ENCODE data around the gene CCDC9. TPM values are rescaled to one million over a fixed set of nuclear protein-coding genes. Genes with fewer than 3 reads are reported as not detected.

The CCDC9 gene
- total RNA-seq, 1 donor from 2014 or later: 37.5 TPM

DNA sequence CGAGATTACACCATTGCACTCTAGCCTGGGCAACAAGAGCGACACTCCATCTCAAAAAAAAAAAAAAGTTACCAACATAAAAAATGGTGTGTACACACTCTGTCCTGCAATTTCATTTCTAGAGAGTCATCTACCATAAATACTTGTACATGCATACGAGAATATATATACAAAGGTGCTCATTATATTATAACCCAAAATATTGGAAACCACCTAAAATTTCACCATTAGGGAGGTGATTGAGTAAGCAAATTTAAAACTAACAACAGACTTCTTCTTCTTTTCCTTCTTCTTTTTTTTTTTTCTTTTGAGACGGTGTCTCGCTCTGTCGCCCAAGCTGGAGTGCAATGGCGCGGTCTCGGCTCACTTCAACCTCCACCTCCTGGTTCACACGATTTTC lies 45.9 kb downstream of the CCDC9 start:
- Mint-ChIP-seq H3K9me3 (no peaks in the 10 kb centered on the region), H3K4me1 (ENCODE audit: low read depth) (peaks cover 8% of the 10 kb centered on the region), H3K4me3 (ENCODE audit: low read depth) (no peak overlapping the region), H3K36me3 (ENCODE audit: low read depth) (no peaks in the 10 kb centered on the region), H3K27me3 (ENCODE audit: low read depth) (peaks cover 9% of the 10 kb centered on the region), H3K27ac (no peak overlapping the region)
- intact Hi-C loops (cut with micrococcal nuclease): no loop called here
- no peak for DNase-seq (ENCODE audit: low spot score)

DNA sequence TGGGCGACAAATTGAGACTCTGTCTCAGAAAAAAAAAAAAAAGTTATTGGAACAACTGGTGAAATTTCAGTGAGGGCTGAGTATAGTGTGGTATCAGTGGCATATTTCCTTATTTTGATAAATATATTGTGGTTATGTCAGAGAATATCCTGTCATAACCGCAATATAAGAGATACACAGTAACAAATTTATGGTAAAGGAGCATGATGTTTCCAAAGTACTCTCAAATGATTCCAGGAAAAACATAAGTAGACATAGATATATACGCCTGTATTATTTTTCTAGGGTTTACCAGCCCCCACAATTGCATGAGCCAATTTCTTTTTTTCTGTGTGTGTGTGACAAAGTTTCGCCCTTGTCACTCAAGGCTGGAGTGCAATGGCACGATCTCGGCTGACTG lies 47.6 kb downstream of the CCDC9 start:
- no peaks in the 10 kb centered on the region for H3K9me3 Mint-ChIP-seq
- DNase-seq (ENCODE audit: low spot score): no peak
- H3K27ac Mint-ChIP-seq: no peak overlapping the region
- no peaks in the 10 kb centered on the region for H3K36me3 Mint-ChIP-seq (ENCODE audit: low read depth)
- no peak overlapping the region for H3K4me3 Mint-ChIP-seq (ENCODE audit: low read depth)
- peaks cover 9% of the 10 kb centered on the region for H3K27me3 Mint-ChIP-seq (ENCODE audit: low read depth)
- peaks cover 8% of the 10 kb centered on the region for H3K4me1 Mint-ChIP-seq (ENCODE audit: low read depth)
- intact Hi-C loops (cut with micrococcal nuclease): no loop called here

DNA sequence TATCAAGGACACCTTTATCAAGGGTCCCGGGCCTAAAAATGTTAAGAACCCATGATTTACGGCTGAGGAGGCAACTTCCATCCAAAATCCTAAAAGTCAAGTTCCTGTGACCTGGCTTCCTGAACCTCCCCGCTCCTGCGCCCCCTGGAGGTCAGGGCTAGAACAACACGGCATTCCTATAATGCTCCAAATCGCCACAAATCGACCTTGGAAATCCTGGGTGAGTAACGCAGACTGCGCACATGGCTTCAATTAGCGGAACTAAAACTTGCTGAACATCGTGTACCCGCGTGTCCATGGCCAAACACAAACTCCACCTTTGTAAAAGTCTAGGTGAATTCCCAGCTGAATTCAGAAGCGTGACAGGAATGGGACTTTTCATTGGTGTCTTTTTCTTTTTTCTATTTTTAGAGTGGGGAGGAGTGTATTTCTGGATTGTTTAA lies 49.0 kb downstream of the CCDC9 start:
- H3K36me3 Mint-ChIP-seq (ENCODE audit: low read depth): no peaks in the 10 kb centered on the region
- intact Hi-C loops (cut with micrococcal nuclease): no loop called here

DNA sequence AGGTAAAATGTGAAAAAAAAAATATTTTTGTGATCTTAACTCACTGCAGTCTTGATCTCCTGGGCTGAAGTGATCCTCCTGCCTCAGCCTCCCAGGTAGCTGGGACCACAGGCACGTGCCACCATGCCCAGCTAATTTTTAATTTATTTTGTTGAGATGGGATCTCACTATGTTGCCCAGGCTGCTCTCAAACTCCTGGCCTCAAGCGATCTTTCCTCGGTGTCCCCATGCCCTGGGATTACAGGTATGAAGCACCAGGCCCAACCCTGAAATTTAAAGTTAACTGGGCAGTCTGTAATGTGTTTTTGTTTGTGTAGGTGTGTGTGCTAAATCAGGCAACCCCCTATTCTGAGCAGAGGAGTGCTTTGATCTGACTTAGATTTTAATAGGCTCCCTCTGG lies 50.0 kb downstream of the CCDC9 start:
- Mint-ChIP-seq H3K36me3 (ENCODE audit: low read depth) (no peaks in the 10 kb centered on the region), H3K9me3 (no peaks in the 10 kb centered on the region), H3K4me1 (ENCODE audit: low read depth) (peaks cover 4% of the 10 kb centered on the region), H3K27me3 (ENCODE audit: low read depth) (peaks cover 9% of the 10 kb centered on the region), H3K4me3 (ENCODE audit: low read depth) (no peak overlapping the region), H3K27ac (no peak overlapping the region)
- no peak for DNase-seq (ENCODE audit: low spot score)
- intact Hi-C loops (cut with micrococcal nuclease): no loop called here

More for the DNA sequence above, 49.0 kb downstream of the CCDC9 start:
- Mint-ChIP-seq H3K9me3 (no peaks in the 10 kb centered on the region), H3K27me3 (ENCODE audit: low read depth) (peaks cover 9% of the 10 kb centered on the region), H3K4me1 (ENCODE audit: low read depth) (peaks cover 7% of the 10 kb centered on the region), H3K4me3 (ENCODE audit: low read depth) (no peak overlapping the region), H3K27ac (no peak overlapping the region)
- DNase-seq (ENCODE audit: low spot score): peak; percentile 22

DNA sequence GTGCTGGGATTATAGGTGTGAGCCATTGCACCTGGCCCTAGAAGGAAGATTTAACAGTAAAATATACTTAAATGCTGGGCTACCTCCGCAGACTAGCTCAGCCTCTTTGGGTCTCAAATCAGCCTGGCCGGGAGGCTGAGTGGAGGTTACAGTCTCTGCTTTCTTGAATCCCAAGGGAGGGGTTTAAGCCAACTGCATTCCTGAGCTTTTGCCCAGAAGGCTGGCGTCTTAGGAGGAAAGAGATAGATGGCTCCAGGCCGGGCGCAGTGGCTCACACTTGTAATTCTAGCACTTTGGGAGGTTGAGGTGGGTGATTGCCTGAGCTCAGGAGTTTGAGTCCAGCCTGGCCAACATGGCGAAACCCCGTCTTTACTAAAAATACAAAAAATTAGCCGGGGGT lies 52.7 kb downstream of the CCDC9 start:
- H3K4me1 Mint-ChIP-seq (ENCODE audit: low read depth): peaks cover 4% of the 10 kb centered on the region
- H3K36me3 Mint-ChIP-seq (ENCODE audit: low read depth): no peaks in the 10 kb centered on the region
- H3K9me3 Mint-ChIP-seq: no peaks in the 10 kb centered on the region
- no peak overlapping the region for H3K27ac Mint-ChIP-seq
- intact Hi-C loops (cut with micrococcal nuclease): no loop called here
- H3K4me3 Mint-ChIP-seq (ENCODE audit: low read depth): no peak overlapping the region
- H3K27me3 Mint-ChIP-seq (ENCODE audit: low read depth): peaks cover 9% of the 10 kb centered on the region
- DNase-seq (ENCODE audit: low spot score): no peak

DNA sequence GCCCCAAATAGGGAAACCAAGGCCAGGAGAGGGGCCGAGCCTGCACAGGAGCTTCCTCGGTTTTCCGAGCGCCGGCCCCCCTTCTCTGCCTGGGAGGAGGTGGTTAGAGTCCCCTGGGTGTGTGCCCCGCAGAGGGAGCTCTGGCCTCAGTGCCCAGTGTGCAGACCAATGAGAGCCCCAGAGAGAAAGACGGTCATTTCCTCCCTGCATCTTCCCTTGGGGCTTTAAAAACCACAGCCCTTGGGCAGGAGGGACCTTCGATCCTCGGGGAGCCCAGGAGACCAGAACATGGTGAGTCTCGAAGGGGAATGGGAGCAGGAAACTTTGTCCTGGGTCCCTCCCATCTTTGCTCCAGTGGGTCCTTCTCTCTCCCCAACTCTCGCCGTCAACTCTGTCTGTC lies 53.3 kb downstream of the CCDC9 start, which contains the start of gene C5AR1:
TSS of gene C5AR1 (plus strand) at position 254 of the 400 bp plus-strand sequence. CDS start at position 289, 35 bp downstream.
- H3K4me3 Mint-ChIP-seq (ENCODE audit: low read depth): no peak within 1 kb of the TSS
- no peak within 1 kb of the TSS for H3K27ac Mint-ChIP-seq
- intact Hi-C loops (cut with micrococcal nuclease): no loop called here
- peaks cover 9% of the 10 kb centered on the region for H3K27me3 Mint-ChIP-seq (ENCODE audit: low read depth)
- no peaks in the 10 kb centered on the region for H3K36me3 Mint-ChIP-seq (ENCODE audit: low read depth)
- H3K9me3 Mint-ChIP-seq: no peaks in the 10 kb centered on the region
- no peak for DNase-seq (ENCODE audit: low spot score)
- peaks cover 4% of the 10 kb centered on the region for H3K4me1 Mint-ChIP-seq (ENCODE audit: low read depth)

DNA sequence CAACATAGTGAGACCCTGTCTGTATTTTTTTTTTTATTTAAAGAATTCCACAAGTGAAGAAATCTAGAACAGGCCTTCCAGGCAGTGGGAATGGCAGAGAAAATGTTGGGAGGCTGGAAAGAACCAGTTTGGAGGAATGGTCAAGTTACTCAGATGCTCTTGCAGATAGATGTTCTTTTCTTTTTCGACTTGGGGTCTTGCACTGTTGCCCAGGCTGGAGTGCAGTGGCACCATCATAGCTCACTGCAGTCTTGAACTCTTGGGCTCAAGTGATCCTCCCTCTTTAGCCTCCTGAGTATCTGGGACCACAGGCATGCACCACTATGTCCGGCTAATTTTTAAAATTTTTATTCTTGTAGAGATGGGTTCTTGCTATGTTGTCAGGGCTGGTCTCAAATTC lies 54.0 kb downstream of the CCDC9 start:
- no peak for DNase-seq (ENCODE audit: low spot score)
- H3K9me3 Mint-ChIP-seq: no peaks in the 10 kb centered on the region
- peaks cover 6% of the 10 kb centered on the region for H3K27me3 Mint-ChIP-seq (ENCODE audit: low read depth)
- no peaks in the 10 kb centered on the region for H3K36me3 Mint-ChIP-seq (ENCODE audit: low read depth)
- intact Hi-C loops (cut with micrococcal nuclease): no loop called here
- H3K27ac Mint-ChIP-seq: no peak overlapping the region
- peaks cover 4% of the 10 kb centered on the region for H3K4me1 Mint-ChIP-seq (ENCODE audit: low read depth)
- H3K4me3 Mint-ChIP-seq (ENCODE audit: low read depth): no peak overlapping the region

DNA sequence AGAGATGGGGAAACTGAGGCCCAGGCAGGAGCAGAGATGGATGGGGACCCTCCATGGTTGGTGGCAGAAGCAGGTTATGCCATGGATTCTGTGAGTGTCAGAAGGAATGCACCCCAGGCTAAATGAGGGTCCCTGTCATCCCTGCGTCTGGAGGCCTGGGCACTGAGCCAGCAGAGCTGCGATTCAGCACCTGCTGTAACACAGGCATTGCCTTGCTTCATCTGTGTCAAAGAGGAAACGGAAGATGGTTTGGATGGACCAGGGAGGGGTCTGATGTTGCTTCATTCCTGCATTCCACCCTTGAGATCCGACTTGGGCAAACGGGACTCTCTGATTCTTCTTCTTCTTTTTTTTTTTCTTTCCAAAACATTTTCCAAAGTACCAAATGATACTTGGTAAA lies 54.5 kb downstream of the CCDC9 start:
- Mint-ChIP-seq H3K36me3 (ENCODE audit: low read depth) (no peaks in the 10 kb centered on the region), H3K4me1 (ENCODE audit: low read depth) (peaks cover 2% of the 10 kb centered on the region), H3K4me3 (ENCODE audit: low read depth) (no peak overlapping the region), H3K27me3 (ENCODE audit: low read depth) (peaks cover 4% of the 10 kb centered on the region), H3K27ac (no peak overlapping the region), H3K9me3 (no peaks in the 10 kb centered on the region)
- no peak for DNase-seq (ENCODE audit: low spot score)
- intact Hi-C loops (cut with micrococcal nuclease): no loop called here

DNA sequence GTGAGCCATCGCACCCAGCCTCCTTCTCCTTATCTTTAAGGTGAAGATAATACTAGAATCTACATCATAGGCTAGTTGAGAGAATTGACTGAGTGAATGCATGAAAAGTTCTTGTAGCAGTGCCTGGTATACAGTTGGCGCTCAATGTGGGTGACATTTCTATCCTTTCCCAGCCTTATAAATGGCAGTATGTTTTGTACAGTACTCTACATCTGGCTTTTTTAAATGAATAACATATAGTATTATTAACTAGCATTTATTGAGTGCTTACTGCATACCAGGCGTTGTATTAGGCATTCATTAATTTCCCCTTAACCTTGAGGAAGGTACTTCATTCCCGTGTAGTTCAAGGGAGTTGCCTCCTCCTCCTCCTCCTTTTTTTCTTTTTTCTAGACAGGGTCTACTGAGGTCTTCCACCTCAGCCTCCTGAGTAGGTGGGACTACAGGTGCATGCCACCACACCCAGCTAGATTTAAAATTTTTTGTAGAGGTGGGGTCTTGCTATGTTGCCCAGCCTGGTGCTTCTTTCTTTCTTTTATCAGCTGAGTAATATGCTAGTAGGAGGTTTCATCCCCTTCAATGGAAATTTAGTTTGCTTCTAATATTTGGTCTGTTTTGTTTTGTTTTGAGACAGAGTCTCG lies 56.2 kb downstream of the CCDC9 start:
- Mint-ChIP-seq H3K9me3 (no peaks in the 10 kb centered on the region), H3K4me1 (ENCODE audit: low read depth) (peaks cover 2% of the 10 kb centered on the region), H3K4me3 (ENCODE audit: low read depth) (no peak overlapping the region), H3K36me3 (ENCODE audit: low read depth) (no peaks in the 10 kb centered on the region), H3K27me3 (ENCODE audit: low read depth) (peaks cover 2% of the 10 kb centered on the region), H3K27ac (no peak overlapping the region)
- no peak for DNase-seq (ENCODE audit: low spot score)
- intact Hi-C loops (cut with micrococcal nuclease): no loop called here

DNA sequence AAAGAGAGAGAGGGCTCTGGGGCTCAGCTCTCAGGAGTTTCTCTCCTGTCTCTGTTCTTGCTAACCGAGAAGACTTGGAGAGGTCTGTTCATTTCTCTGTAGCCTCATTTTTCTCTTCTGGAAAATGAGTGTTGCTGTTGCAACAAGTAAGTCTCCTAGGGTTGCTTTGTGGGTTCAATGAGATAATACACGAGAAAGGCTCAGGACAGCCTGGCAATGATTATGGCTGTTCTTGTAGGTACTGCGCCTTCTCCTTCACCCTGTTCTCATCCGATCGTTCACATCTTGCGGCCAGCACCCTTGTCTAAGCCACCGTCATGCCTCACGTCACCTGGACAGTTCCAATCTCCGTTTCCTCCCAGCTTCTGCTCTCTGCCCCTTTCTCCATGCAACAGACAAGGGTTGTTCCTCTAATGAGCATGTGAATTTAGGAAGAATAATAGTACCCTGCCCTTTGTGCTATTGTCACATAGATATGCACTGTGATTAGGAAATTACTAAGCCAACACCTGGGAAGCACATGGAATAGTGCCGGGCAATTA lies 57.5 kb downstream of the CCDC9 start:
- H3K4me3 Mint-ChIP-seq (ENCODE audit: low read depth): no peak overlapping the region
- no peaks in the 10 kb centered on the region for H3K36me3 Mint-ChIP-seq (ENCODE audit: low read depth)
- peaks cover 2% of the 10 kb centered on the region for H3K4me1 Mint-ChIP-seq (ENCODE audit: low read depth)
- H3K27ac Mint-ChIP-seq: no peak overlapping the region
- no peaks in the 10 kb centered on the region for H3K9me3 Mint-ChIP-seq
- DNase-seq (ENCODE audit: low spot score): no peak
- intact Hi-C loops (cut with micrococcal nuclease): no loop called here
- H3K27me3 Mint-ChIP-seq (ENCODE audit: low read depth): peaks cover 2% of the 10 kb centered on the region

DNA sequence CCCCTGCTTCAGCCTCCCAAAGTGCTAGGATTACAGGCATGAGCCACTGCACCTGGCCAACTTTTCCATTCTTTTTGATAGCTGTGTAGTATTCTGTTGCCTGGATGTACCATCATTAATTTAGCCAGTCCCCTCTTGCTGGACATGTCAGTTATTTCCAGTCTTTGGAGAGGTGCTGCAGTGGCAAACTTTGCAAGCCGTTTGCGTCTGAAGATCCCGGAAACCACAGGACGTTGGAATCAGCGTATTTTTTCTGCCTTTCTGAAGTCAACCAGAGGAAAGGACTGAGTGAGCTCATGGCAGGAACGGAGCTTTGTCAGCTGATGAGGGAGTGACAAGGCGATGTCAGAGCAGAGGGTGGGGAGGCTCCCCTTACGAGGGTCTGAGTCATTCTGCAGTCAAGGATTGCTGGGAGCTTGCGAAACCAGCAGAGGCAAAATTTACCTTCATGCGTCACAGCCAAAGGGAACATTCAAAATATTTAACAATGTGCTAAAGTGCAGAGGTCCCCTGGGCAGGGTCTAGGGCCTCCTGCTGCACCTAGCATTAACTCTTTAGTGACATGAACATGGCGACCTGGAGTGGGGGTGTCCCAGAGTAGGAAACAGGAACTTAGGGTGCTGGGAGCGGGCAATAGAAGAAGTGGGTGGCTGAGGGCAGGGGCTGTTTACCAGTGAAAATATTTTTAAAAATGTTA lies 58.9 kb downstream of the CCDC9 start:
- H3K36me3 Mint-ChIP-seq (ENCODE audit: low read depth): no peaks in the 10 kb centered on the region
- DNase-seq (ENCODE audit: low spot score): no peak
- H3K4me3 Mint-ChIP-seq (ENCODE audit: low read depth): no peak overlapping the region
- H3K27me3 Mint-ChIP-seq (ENCODE audit: low read depth): peaks cover 2% of the 10 kb centered on the region
- H3K4me1 Mint-ChIP-seq (ENCODE audit: low read depth): peaks cover 2% of the 10 kb centered on the region
- no peaks in the 10 kb centered on the region for H3K9me3 Mint-ChIP-seq
- intact Hi-C loops (cut with micrococcal nuclease): no loop called here
- H3K27ac Mint-ChIP-seq: no peak overlapping the region

DNA sequence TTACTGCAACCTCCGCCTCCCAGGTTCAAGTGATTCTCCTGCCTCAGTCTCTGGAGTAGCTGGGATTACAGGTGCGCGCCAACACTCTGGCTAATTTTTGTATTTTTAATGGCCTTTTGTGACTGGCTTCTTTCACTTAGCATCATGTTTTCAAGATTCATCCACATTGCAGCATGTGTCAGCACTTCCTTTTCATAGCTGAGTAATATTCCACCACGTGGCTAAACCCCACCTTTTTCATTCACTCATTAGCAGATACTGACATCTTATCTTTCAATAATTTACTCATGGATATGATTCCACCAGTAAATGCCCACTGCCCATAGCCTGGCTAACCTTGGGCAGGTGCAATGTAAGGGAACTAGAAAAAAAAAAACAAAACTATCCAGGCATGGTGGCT lies 60.2 kb downstream of the CCDC9 start:
- DNase-seq (ENCODE audit: low spot score): no peak
- H3K9me3 Mint-ChIP-seq: no peaks in the 10 kb centered on the region
- intact Hi-C loops (cut with micrococcal nuclease): no loop called here
- peaks cover 2% of the 10 kb centered on the region for H3K27me3 Mint-ChIP-seq (ENCODE audit: low read depth)
- no peaks in the 10 kb centered on the region for H3K36me3 Mint-ChIP-seq (ENCODE audit: low read depth)
- peaks cover 2% of the 10 kb centered on the region for H3K4me1 Mint-ChIP-seq (ENCODE audit: low read depth)
- no peak overlapping the region for H3K27ac Mint-ChIP-seq
- no peak overlapping the region for H3K4me3 Mint-ChIP-seq (ENCODE audit: low read depth)
